Spleen (tissue), 7 donors: ENCODE data around the gene MGRN1.

Experiments used
- POLR2A ChIP-seq, 3 donors: fragments of 450-650 bp; IDR thresholded peaks; one replicate each; pipeline ENCODE4 v1.5.1; 2017; ENCODE audit warnings: antibody characterized with exemption in 3 of 3, mild to moderate bottlenecking in 1 of 3
- POLR2AphosphoS5 ChIP-seq, 3 donors: sonication (generic); formaldehyde crosslinking; IDR thresholded peaks; one replicate each; pipeline ENCODE4 v1.5.1; 2017; ENCODE audit warnings: antibody characterized with exemption in 3 of 3
- TF ChIP-seq, protein P1 (sequence below), 11 experiments: fragments of 200-600 bp in 7 of 11; fragments of 450-650 bp in 4 of 11; sonication (generic) in 4 of 11; IDR thresholded peaks in 8 of 11; conservative IDR thresholded peaks in 3 of 11; 1 replicate in 7 of 11; 2 replicates in 4 of 11; pipeline versions ENCODE4 v1.4.0 to v1.8.0; 2016 to 2021; ENCODE audit warnings: antibody characterized with exemption in 11 of 11, inconsistent platforms in 4 of 11, mild to moderate bottlenecking in 1 of 11
- donor health status: DM: no; HTN: no; CAD: no; lungs with moderate emphysema.
- donor health status: DM: no; HTN: no; CAD: no.
- donor health status: DM: no; HTN: no; CAD: no.

DNA sequence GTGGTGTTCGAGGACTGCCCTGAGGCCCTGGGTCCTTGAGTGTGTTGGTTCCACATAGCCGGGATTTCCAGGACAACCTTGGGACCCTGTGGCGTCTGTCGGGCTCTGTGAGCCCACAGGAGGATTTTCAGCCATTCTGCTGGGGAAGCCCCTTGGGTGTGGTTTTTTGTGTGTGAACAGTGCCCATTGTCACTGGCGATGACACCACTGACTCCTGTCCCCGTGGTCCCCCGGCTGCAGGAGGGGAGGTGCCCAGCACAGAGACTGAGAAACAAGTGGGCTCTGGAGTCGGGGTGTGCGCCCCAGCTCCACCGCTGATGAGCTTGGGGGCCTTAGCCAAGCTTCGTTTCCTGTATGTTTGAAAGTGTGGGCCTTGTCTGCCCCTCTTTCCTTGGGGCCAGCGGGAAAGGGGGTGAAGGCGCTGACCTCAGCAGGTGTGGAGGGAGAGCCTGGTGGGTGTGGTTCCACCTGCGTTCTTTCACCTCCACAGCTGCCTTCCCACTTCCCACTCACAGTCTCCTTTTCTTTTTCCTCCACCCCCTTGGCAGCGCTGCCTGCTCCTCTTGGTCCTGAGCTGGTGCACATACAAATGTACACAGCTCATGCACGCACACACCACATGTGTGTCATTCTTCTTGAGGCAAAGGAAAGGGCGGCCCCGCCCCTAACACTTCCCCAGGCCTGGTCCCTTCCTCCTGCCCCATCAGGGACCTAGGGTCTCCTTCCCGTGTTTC is 16.1 kb downstream of the MGRN1 start:
- TF ChIP-seq, protein P1, sequence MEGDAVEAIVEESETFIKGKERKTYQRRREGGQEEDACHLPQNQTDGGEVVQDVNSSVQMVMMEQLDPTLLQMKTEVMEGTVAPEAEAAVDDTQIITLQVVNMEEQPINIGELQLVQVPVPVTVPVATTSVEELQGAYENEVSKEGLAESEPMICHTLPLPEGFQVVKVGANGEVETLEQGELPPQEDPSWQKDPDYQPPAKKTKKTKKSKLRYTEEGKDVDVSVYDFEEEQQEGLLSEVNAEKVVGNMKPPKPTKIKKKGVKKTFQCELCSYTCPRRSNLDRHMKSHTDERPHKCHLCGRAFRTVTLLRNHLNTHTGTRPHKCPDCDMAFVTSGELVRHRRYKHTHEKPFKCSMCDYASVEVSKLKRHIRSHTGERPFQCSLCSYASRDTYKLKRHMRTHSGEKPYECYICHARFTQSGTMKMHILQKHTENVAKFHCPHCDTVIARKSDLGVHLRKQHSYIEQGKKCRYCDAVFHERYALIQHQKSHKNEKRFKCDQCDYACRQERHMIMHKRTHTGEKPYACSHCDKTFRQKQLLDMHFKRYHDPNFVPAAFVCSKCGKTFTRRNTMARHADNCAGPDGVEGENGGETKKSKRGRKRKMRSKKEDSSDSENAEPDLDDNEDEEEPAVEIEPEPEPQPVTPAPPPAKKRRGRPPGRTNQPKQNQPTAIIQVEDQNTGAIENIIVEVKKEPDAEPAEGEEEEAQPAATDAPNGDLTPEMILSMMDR (IDR thresholded peaks at IDR 0.05 in 8 of 11, conservative IDR thresholded peaks at IDR 0.05 in 3 of 11), result no peak
- TF ChIP-seq POLR2AphosphoS5 (IDR thresholded peaks at IDR 0.05), result no peak
- no peak for TF ChIP-seq POLR2A (IDR thresholded peaks at IDR 0.05)
